ACC112 (cell line): ENCODE measurements around the gene HOGA1.
"Not testable (repeated sequence)": the region's sequence is repeated elsewhere in the genome, so short reads cannot be mapped to it uniquely, and the experiment has no call there.

ENCODE experiments used
- H2AFZ ChIP-seq: fragments of 200-600 bp; sonication (generic); one replicate; pipeline ENCODE4 v1.6.0; 2017; ENCODE audit warnings: antibody characterized with exemption, low read length; ENCODE audit not compliant: unreplicated experiment
- H3K27ac ChIP-seq: fragments of 200-600 bp; sonication (generic); 2 replicates; pipeline ENCODE4 v1.5.1; 2014; ENCODE audit warnings: low read depth, mild to moderate bottlenecking, antibody characterized with exemption, low read length, moderate library complexity
- H3K27me3 ChIP-seq: fragments of 200-600 bp; sonication (generic); 2 replicates; pipeline ENCODE4 v1.6.1; 2014; ENCODE audit warnings: mild to moderate bottlenecking, antibody characterized with exemption, low read length, moderate library complexity, mixed read lengths; ENCODE audit not compliant: insufficient read depth
- H3K36me3 ChIP-seq: fragments of 200-600 bp; sonication (generic); 2 replicates; pipeline ENCODE4 v1.6.1; 2016; ENCODE audit warnings: mild to moderate bottlenecking, antibody characterized with exemption, low read length, moderate library complexity, mixed read lengths; ENCODE audit not compliant: insufficient read depth
- H3K4me1 ChIP-seq: fragments of 200-600 bp; sonication (generic); one replicate; pipeline ENCODE4 v1.6.1; 2016; ENCODE audit warnings: low read length, mixed read lengths; ENCODE audit not compliant: insufficient read depth, unreplicated experiment, control insufficient read depth
- H3K4me3 ChIP-seq: fragments of 200-600 bp; sonication (generic); 2 replicates; pipeline ENCODE4 v1.5.1; 2014; ENCODE audit warnings: mild to moderate bottlenecking, low read depth, low read length
- H3K79me2 ChIP-seq: fragments of 200-600 bp; sonication (generic); one replicate; pipeline ENCODE4 v1.6.0; 2016; ENCODE audit warnings: low read length; ENCODE audit not compliant: control insufficient read depth, unreplicated experiment, insufficient read depth

Gene HOGA1

GRCh38 chr10:97640868-97641811, 57.0 kb downstream of the HOGA1 start:
- Histone ChIP-seq H3K27ac (peak overlapping the region; percentile 75), H3K4me1 (peaks cover 11% of the 10 kb centered on the region), H3K79me2 (peaks cover 47% of the 10 kb centered on the region), H3K36me3 (peaks cover 12% of the 10 kb centered on the region), H2AFZ (peak overlapping the region; percentile 35), H3K4me3 (peak overlapping the region; percentile 98), H3K27me3 (no peaks in the 10 kb centered on the region)

- Histone ChIP-seq H3K4me3 (peak overlapping the region; percentile 98), H3K36me3 (peaks cover 12% of the 10 kb centered on the region), H3K4me1 (peaks cover 18% of the 10 kb centered on the region), H3K79me2 (peaks cover 50% of the 10 kb centered on the region)
- not testable (repeated sequence) for H3K27me3 ChIP-seq, H3K27ac ChIP-seq, H2AFZ ChIP-seq
Measured at GRCh38 chr10:97642471-97643159, 58.4 kb downstream of the HOGA1 start.

GRCh38 chr10:97643441-97643985, 59.3 kb downstream of the HOGA1 start:
- Histone ChIP-seq H2AFZ (no peak overlapping the region), H3K79me2 (peaks cover 54% of the 10 kb centered on the region), H3K27ac (no peak overlapping the region), H3K36me3 (peaks cover 12% of the 10 kb centered on the region), H3K4me1 (peaks cover 27% of the 10 kb centered on the region), H3K4me3 (peak overlapping the region; percentile 98; the same call in 1 of the 2 replicates), H3K27me3 (no peaks in the 10 kb centered on the region)

GRCh38 chr10:97644936-97645335, 60.7 kb downstream of the HOGA1 start:
- Histone ChIP-seq H3K36me3 (peaks cover 12% of the 10 kb centered on the region), H2AFZ (no peak overlapping the region), H3K27ac (no peak overlapping the region), H3K79me2 (peaks cover 59% of the 10 kb centered on the region), H3K4me3 (no peak overlapping the region), H3K4me1 (peaks cover 34% of the 10 kb centered on the region), H3K27me3 (no peaks in the 10 kb centered on the region)

- peaks cover 42% of the 10 kb centered on the region for H3K4me1 ChIP-seq
- H3K79me2 ChIP-seq: peaks cover 61% of the 10 kb centered on the region
- H2AFZ ChIP-seq: no peak overlapping the region
- H3K4me3 ChIP-seq: no peak overlapping the region
- peaks cover 25% of the 10 kb centered on the region for H3K36me3 ChIP-seq
- H3K27me3 ChIP-seq: no peaks in the 10 kb centered on the region
- H3K27ac ChIP-seq: peak overlapping the region; percentile 86
Measured at GRCh38 chr10:97647556-97647955, 63.4 kb downstream of the HOGA1 start.

GRCh38 chr10:97648562-97649404, 64.6 kb downstream of the HOGA1 start:
- Histone ChIP-seq H3K4me1 (peaks cover 31% of the 10 kb centered on the region), H3K4me3 (peak overlapping the region; percentile 37), H3K36me3 (peaks cover 19% of the 10 kb centered on the region), H3K79me2 (peaks cover 54% of the 10 kb centered on the region), H2AFZ (no peak overlapping the region), H3K27ac (peak overlapping the region; percentile 86), H3K27me3 (no peaks in the 10 kb centered on the region)

GRCh38 chr10:97649405-97649750, 65.2 kb downstream of the HOGA1 start:
- Histone ChIP-seq H3K36me3 (peaks cover 20% of the 10 kb centered on the region), H3K4me1 (peaks cover 31% of the 10 kb centered on the region), H3K4me3 (peak overlapping the region; percentile 37; the same call in 1 of the 2 replicates), H3K27ac (peak overlapping the region; percentile 86), H3K79me2 (peaks cover 48% of the 10 kb centered on the region)
- not testable (repeated sequence) for H2AFZ ChIP-seq, H3K27me3 ChIP-seq

GRCh38 chr10:97650726-97651125, 66.5 kb downstream of the HOGA1 start:
- no peaks in the 10 kb centered on the region for H3K27me3 ChIP-seq
- no peak overlapping the region for H2AFZ ChIP-seq
- no peak overlapping the region for H3K4me3 ChIP-seq
- peaks cover 21% of the 10 kb centered on the region for H3K36me3 ChIP-seq
- H3K27ac ChIP-seq: no peak overlapping the region; the same call in 1 of the 2 replicates
- H3K4me1 ChIP-seq: peaks cover 31% of the 10 kb centered on the region
- H3K79me2 ChIP-seq: peaks cover 40% of the 10 kb centered on the region

- Histone ChIP-seq H3K4me1 (peaks cover 31% of the 10 kb centered on the region), H2AFZ (no peak overlapping the region), H3K4me3 (no peak overlapping the region), H3K27me3 (no peaks in the 10 kb centered on the region), H3K79me2 (peaks cover 33% of the 10 kb centered on the region), H3K27ac (no peak overlapping the region), H3K36me3 (peaks cover 26% of the 10 kb centered on the region)
Measured at GRCh38 chr10:97651773-97652172, 67.6 kb downstream of the HOGA1 start.

- Histone ChIP-seq H3K27me3 (no peaks in the 10 kb centered on the region), H3K27ac (no peak overlapping the region), H3K4me1 (no peaks in the 10 kb centered on the region), H3K4me3 (no peak overlapping the region), H2AFZ (no peak overlapping the region), H3K36me3 (peaks cover 28% of the 10 kb centered on the region), H3K79me2 (peaks cover 10% of the 10 kb centered on the region)
Measured at GRCh38 chr10:97656777-97657176, 72.6 kb downstream of the HOGA1 start.
